Measurements from ENCODE around the gene PFDN1.

The PFDN1 gene

DNA sequence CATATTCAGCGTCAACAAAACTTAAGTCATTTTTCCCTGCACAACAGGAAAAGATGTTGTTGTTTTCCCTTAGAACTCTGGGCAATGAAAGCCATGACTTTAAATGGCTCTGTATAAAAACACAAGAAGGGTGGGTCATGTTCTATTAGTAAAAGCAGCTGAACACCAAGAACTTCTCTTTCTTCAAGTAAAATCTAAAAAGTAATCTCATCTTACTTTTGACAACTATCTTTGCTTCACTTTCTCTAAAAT is 9.1 kb downstream of the PFDN1 start:
- Histone ChIP-seq H2AK5ac (ENCODE audit: low read length) (no peak overlapping the region), H4K8ac (ENCODE audit: low read depth, low read length) (no peak overlapping the region), H3K4me1 (ENCODE audit: control insufficient read depth, low read depth, low read length) (no peaks in the 10 kb centered on the region), H3K9ac (ENCODE audit: low read length) (no peak overlapping the region), H3K79me1 (ENCODE audit: low read length) (peaks cover 14% of the 10 kb centered on the region), H3K56ac (ENCODE audit: low read length) (no peak overlapping the region), H3K4me3 (ENCODE audit: low read length) (no peak overlapping the region), H3K18ac (ENCODE audit: low read length) (no peak overlapping the region), H3K27ac (ENCODE audit: low read depth, low read length) (no peak overlapping the region), H3K36me3 (ENCODE audit: control insufficient read depth, insufficient read depth, low read length) (no peaks in the 10 kb centered on the region), H2BK5ac (ENCODE audit: low read length) (no peak overlapping the region), H3K4ac (ENCODE audit: low read depth, low read length) (no peak overlapping the region), H4K5ac (ENCODE audit: low read length) (no peak overlapping the region), H2BK15ac (replicated peaks; ENCODE audit: low read depth) (no peak overlapping the region), H3K79me2 (ENCODE audit: control insufficient read depth, insufficient read depth, low read length) (peaks cover 33% of the 10 kb centered on the region), H3K27me3 (ENCODE audit: insufficient read depth, low read length, poor library complexity) (no peaks in the 10 kb centered on the region), H3K4me2 (ENCODE audit: low read length) (no peak overlapping the region), H3K23ac (ENCODE audit: low read length) (no peak overlapping the region), H2BK120ac (ENCODE audit: low read depth, low read length) (no peak overlapping the region)
- WGBS (ENCODE audit: extremely low coverage, insufficient coverage, low lambda C conversion rate), result no CpG with 5 or more reads among the region's 1 CpG
- DNase-seq, result no peak

DNA sequence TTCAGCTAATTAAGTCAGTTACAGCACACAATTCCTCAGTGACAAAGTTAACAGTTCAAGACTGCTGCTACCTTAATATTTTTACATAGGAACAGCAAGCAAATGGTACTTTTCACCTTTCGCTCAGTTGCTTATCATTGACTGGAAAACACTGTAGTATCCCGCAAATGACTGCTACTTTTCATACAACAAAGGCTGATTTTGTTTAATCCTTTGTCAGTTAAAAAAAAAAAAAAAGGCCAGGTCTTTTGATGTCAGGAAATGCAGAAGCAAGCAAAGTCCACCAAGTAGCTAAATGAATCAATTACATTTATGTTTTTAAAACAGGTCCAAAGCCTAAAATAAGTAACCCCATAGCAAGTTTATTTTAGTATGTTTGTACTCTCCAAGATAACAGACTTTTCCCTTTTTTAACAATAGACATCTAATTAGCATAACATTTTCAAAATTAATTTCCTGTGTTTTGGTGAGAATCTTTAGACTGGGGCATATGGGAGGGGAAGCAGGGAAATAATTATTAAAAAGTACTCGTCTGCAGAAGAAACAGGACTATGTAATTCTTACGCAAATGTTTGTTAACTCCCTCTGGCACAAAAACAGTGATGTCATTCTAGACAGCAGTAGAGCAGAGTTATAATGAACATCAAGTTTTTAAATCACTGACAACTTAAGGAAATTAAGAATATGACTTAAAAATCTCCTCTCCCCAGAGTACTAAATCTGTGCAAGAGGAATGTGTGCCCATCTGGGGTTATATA is 9.6 kb downstream of the PFDN1 start:
- Histone ChIP-seq H3K4ac (ENCODE audit: low read depth, low read length) (no peak overlapping the region), H3K79me1 (ENCODE audit: low read length) (peaks cover 14% of the 10 kb centered on the region), H3K23ac (ENCODE audit: low read length) (no peak overlapping the region), H3K27ac (ENCODE audit: low read depth, low read length) (no peak overlapping the region), H2BK15ac (replicated peaks; ENCODE audit: low read depth) (no peak overlapping the region), H3K9ac (ENCODE audit: low read length) (no peak overlapping the region), H3K27me3 (ENCODE audit: insufficient read depth, low read length, poor library complexity) (no peaks in the 10 kb centered on the region), H3K4me1 (ENCODE audit: control insufficient read depth, low read depth, low read length) (no peaks in the 10 kb centered on the region), H3K79me2 (ENCODE audit: control insufficient read depth, insufficient read depth, low read length) (peaks cover 35% of the 10 kb centered on the region), H2BK5ac (ENCODE audit: low read length) (no peak overlapping the region), H3K56ac (ENCODE audit: low read length) (no peak overlapping the region), H3K4me3 (ENCODE audit: low read length) (no peak overlapping the region), H3K18ac (ENCODE audit: low read length) (no peak overlapping the region), H2BK120ac (ENCODE audit: low read depth, low read length) (no peak overlapping the region), H3K4me2 (ENCODE audit: low read length) (no peak overlapping the region), H2AK5ac (ENCODE audit: low read length) (no peak overlapping the region), H4K5ac (ENCODE audit: low read length) (no peak overlapping the region), H3K36me3 (ENCODE audit: control insufficient read depth, insufficient read depth, low read length) (no peaks in the 10 kb centered on the region), H4K8ac (ENCODE audit: low read depth, low read length) (no peak overlapping the region)
- no peak for DNase-seq
- WGBS (ENCODE audit: extremely low coverage, insufficient coverage, low lambda C conversion rate), result no CpG with 5 or more reads among the region's 4 CpGs

DNA sequence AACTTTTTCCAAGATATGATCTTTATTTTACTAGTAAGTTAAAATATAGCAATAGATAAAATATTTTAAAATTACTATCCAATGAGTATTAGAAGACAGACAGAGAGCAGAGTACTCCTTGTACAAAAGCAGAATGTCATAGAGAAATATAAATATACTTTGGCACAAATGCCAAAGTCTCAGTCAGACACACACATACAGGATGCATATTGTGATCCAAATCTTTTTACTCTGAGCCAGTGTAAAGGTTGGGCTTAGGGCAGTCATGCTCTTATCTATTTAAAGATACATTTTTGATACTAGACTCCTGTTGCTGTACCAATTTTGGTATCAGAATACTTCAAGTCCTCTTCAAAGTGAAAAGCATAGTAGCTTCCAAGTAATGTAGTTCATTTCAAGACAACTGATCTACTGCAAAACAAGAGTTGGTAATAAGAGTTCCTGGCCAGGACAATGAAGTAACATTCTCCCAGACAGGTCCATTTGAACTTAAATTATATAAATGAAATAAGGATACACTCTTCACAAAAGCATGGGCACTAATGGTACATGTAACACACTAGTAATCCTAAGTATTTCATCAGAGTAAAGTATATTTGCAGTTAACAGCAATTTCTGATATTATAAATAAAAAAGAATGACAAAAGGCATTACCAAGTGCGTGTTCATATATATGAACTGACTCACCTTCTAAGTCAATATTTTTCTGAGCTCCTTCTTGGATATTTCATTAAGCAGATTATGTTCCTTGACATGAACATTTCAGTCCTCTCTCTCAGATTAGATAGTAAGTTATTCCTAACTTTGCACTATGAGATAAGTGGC is 10.5 kb downstream of the PFDN1 start:
- Histone ChIP-seq H2AK5ac (ENCODE audit: low read length) (no peak overlapping the region), H3K27ac (ENCODE audit: low read depth, low read length) (no peak overlapping the region), H3K4me1 (ENCODE audit: control insufficient read depth, low read depth, low read length) (no peaks in the 10 kb centered on the region), H3K36me3 (ENCODE audit: control insufficient read depth, insufficient read depth, low read length) (no peaks in the 10 kb centered on the region), H3K56ac (ENCODE audit: low read length) (no peak overlapping the region), H2BK120ac (ENCODE audit: low read depth, low read length) (no peak overlapping the region), H3K18ac (ENCODE audit: low read length) (no peak overlapping the region), H3K4ac (ENCODE audit: low read depth, low read length) (no peak overlapping the region), H4K8ac (ENCODE audit: low read depth, low read length) (no peak overlapping the region), H3K79me1 (ENCODE audit: low read length) (peaks cover 14% of the 10 kb centered on the region), H4K5ac (ENCODE audit: low read length) (no peak overlapping the region), H2BK5ac (ENCODE audit: low read length) (no peak overlapping the region), H3K23ac (ENCODE audit: low read length) (no peak overlapping the region), H3K4me3 (ENCODE audit: low read length) (no peak overlapping the region), H3K79me2 (ENCODE audit: control insufficient read depth, insufficient read depth, low read length) (peaks cover 35% of the 10 kb centered on the region), H2BK15ac (replicated peaks; ENCODE audit: low read depth) (no peak overlapping the region), H3K9ac (ENCODE audit: low read length) (no peak overlapping the region), H3K4me2 (ENCODE audit: low read length) (no peak overlapping the region), H3K27me3 (ENCODE audit: insufficient read depth, low read length, poor library complexity) (no peaks in the 10 kb centered on the region)
- WGBS (ENCODE audit: extremely low coverage, insufficient coverage, low lambda C conversion rate), result no CpG with 5 or more reads among the region's 1 CpG
- DNase-seq, result no peak

DNA sequence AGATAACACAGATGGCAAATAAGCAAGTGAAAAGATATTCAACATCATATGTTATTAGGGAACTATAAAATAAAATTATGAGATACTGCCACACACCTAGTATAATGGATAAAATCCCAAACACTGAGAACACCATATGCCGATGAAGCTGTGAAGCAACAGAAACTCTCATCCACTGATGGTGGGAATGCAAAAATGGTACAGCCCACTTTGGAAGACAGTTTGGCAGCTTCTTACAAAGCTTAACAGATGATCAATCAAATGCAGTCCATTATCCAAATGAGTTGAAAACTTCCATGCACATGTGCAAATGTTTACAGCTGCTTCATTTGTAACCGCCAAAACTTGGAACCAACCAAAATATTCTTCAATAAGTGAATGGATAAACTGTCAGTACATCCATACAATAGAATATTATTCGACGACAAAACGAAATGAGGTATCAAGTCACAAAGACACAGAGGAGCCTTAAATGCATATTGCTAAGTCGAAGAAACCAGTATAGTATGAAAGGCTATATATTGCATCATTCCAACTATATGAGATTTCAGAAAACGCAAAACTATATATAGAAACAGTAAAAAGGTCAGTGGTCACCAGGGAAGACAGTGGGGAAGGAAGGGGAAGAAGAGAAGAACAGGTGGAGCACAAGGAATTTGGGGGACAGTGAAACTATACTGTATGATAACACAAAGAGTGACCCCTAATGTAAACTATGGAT is 14.9 kb downstream of the PFDN1 start:
- no peak overlapping the region for H2BK5ac ChIP-seq (ENCODE audit: low read length)
- H3K27ac ChIP-seq (ENCODE audit: low read depth, low read length), result no peak overlapping the region
- no peak overlapping the region for H3K18ac ChIP-seq (ENCODE audit: low read length)
- no peaks in the 10 kb centered on the region for H3K36me3 ChIP-seq (ENCODE audit: control insufficient read depth, insufficient read depth, low read length)
- no peak overlapping the region for H4K8ac ChIP-seq (ENCODE audit: low read depth, low read length)
- peaks cover 14% of the 10 kb centered on the region for H3K79me1 ChIP-seq (ENCODE audit: low read length)
- no peak overlapping the region for H2BK15ac ChIP-seq (replicated peaks; ENCODE audit: low read depth)
- H3K4me2 ChIP-seq (ENCODE audit: low read length), result no peak overlapping the region
- no peak overlapping the region for H3K23ac ChIP-seq (ENCODE audit: low read length)
- peaks cover 26% of the 10 kb centered on the region for H3K79me2 ChIP-seq (ENCODE audit: control insufficient read depth, insufficient read depth, low read length)
- H2BK120ac ChIP-seq (ENCODE audit: low read depth, low read length), result no peak overlapping the region
- H4K5ac ChIP-seq (ENCODE audit: low read length), result no peak overlapping the region
- no peak overlapping the region for H3K4ac ChIP-seq (ENCODE audit: low read depth, low read length)
- no peak overlapping the region for H3K56ac ChIP-seq (ENCODE audit: low read length)
- H2AK5ac ChIP-seq (ENCODE audit: low read length), result no peak overlapping the region
- no peaks in the 10 kb centered on the region for H3K27me3 ChIP-seq (ENCODE audit: insufficient read depth, low read length, poor library complexity)
- H3K4me3 ChIP-seq (ENCODE audit: low read length), result no peak overlapping the region
- no peak overlapping the region for H3K9ac ChIP-seq (ENCODE audit: low read length)
- H3K4me1 ChIP-seq (ENCODE audit: control insufficient read depth, low read depth, low read length), result no peaks in the 10 kb centered on the region
- no CpG with 5 or more reads among the region's 7 CpGs for WGBS (ENCODE audit: extremely low coverage, insufficient coverage, low lambda C conversion rate)
- no peak for DNase-seq

DNA sequence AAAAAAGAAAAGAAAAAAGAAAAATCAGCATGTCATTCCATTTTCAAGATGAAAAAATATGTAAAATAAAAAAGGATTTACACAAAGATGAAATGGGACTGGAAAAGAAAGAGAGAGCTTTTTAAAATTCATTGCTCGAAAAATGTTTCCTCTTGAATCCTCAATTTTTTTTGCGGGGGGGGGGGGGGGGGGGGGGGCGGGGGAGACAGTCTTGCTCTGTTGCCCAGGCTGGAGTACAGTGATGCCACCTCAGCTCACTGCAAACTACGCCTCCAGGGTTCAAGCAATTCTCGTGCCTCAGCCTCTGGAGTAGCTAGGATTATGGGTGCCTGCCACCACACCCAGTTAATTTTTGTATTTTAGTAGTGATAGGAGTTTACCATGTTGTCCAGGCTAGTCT is 16.5 kb downstream of the PFDN1 start:
- Histone ChIP-seq H3K18ac (ENCODE audit: low read length) (no peak overlapping the region), H3K79me2 (ENCODE audit: control insufficient read depth, insufficient read depth, low read length) (peaks cover 20% of the 10 kb centered on the region), H3K79me1 (ENCODE audit: low read length) (peaks cover 12% of the 10 kb centered on the region), H4K5ac (ENCODE audit: low read length) (no peak overlapping the region), H2BK5ac (ENCODE audit: low read length) (no peak overlapping the region), H3K27ac (ENCODE audit: low read depth, low read length) (no peak overlapping the region), H3K4me2 (ENCODE audit: low read length) (no peak overlapping the region), H3K36me3 (ENCODE audit: control insufficient read depth, insufficient read depth, low read length) (no peaks in the 10 kb centered on the region), H3K4me1 (ENCODE audit: control insufficient read depth, low read depth, low read length) (no peaks in the 10 kb centered on the region), H3K56ac (ENCODE audit: low read length) (no peak overlapping the region), H3K4ac (ENCODE audit: low read depth, low read length) (no peak overlapping the region), H2AK5ac (ENCODE audit: low read length) (no peak overlapping the region), H2BK15ac (replicated peaks; ENCODE audit: low read depth) (no peak overlapping the region), H3K9ac (ENCODE audit: low read length) (no peak overlapping the region), H4K8ac (ENCODE audit: low read depth, low read length) (no peak overlapping the region), H3K27me3 (ENCODE audit: insufficient read depth, low read length, poor library complexity) (no peaks in the 10 kb centered on the region), H3K23ac (ENCODE audit: low read length) (no peak overlapping the region), H2BK120ac (ENCODE audit: low read depth, low read length) (no peak overlapping the region), H3K4me3 (ENCODE audit: low read length) (no peak overlapping the region)
- WGBS (ENCODE audit: extremely low coverage, insufficient coverage, low lambda C conversion rate), result no CpG with 5 or more reads among the region's 5 CpGs
- no peak for DNase-seq

All from mesendoderm (in vitro differentiated cells).